ENCODE data around the gene ANKRD66.
"Not testable (repeated sequence)": the region's sequence is repeated elsewhere in the genome, so short reads cannot be mapped to it uniquely, and the experiment has no call there.

ANKRD66 gene

DNA sequence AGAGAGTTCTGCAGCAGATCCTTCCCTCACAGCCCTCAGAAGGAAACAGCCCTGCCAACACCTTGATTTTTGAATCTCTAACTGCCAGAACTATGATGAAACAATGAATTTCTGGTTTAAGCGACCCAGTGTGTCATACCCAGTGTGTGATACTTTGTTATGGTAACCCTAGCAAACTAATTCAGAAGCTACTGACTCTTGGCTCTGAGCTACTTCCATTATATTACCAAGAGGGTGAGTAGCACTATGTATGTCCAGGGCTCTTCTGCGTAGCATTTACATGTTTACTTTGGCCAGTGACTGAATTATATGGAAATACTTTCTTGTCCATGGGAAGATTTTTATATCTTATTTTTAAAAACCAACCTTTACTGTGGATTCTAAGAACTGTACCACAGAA is 16.7 kb downstream of the ANKRD66 start:
- H3K27me3 Mint-ChIP-seq, result no peaks in the 10 kb centered on the region
- no peak overlapping the region for H3K27ac Mint-ChIP-seq
- H3K9me3 Mint-ChIP-seq, result no peaks in the 10 kb centered on the region
- no peaks in the 10 kb centered on the region for H3K4me1 Mint-ChIP-seq (ENCODE audit: low read depth)
- no peaks in the 10 kb centered on the region for H3K36me3 Mint-ChIP-seq (ENCODE audit: low read depth)
- H3K4me3 Mint-ChIP-seq, result no peak overlapping the region
- intact Hi-C loops (cut with micrococcal nuclease), result no loop called here

DNA sequence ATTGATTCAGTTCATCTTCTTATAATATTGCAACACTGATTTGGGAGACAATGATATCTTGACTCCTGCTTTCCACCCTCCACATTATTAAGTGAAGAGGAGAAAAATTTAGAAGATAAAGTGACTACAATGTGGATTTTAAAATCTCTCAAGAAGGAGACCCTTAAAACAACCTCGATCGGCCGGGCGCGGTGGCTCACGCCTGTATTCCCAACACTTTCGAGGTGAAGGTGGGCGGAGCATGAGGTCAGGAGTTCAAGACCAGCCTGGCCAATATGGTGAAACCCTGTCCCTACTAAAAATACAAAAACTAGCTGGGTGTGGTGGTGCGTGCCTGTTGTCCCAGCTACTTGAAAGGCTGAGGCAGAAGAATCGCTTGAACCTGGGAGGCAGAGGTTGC is 17.5 kb downstream of the ANKRD66 start:
- H3K4me1 Mint-ChIP-seq (ENCODE audit: low read depth); H3K4me3 Mint-ChIP-seq; intact Hi-C loops (cut with micrococcal nuclease); H3K9me3 Mint-ChIP-seq; H3K36me3 Mint-ChIP-seq (ENCODE audit: low read depth); H3K27me3 Mint-ChIP-seq: not testable (repeated sequence)
- H3K27ac Mint-ChIP-seq, result peak overlapping the region; percentile 38

DNA sequence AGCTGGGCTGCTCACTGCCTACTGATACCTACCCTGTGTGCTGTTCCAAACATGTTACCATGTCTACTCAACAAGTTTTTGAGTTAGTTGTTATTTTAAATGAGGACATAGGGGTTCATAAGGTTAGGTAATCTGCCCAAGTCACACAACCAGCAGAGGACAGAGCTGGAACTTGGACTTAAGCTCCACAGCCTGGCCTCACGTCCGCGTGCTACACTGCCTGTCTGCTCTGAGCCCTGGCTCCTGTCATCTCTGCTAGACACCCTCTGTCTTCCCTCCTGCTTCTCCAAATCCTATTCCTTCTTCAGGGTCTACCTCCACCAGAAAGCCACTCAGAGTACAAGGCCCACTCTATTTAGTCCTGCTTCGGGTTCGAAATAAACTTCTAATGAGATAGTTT is 18.2 kb downstream of the ANKRD66 start:
- Mint-ChIP-seq H3K27me3 (no peaks in the 10 kb centered on the region), H3K4me1 (ENCODE audit: low read depth) (no peaks in the 10 kb centered on the region), H3K9me3 (no peaks in the 10 kb centered on the region), H3K36me3 (ENCODE audit: low read depth) (no peaks in the 10 kb centered on the region), H3K27ac (peak overlapping the region; percentile 38), H3K4me3 (no peak overlapping the region)
- intact Hi-C loops (cut with micrococcal nuclease), result no loop called here

- peaks cover 52% of the 10 kb centered on the region for H3K4me1 Mint-ChIP-seq (ENCODE audit: low read depth)
- intact Hi-C loops (cut with micrococcal nuclease), result loop anchor here (2.0 kb wide), 1 partner anchor 37 kb away; the partner anchor contains the start of gene PLA2G7
- H3K36me3 Mint-ChIP-seq (ENCODE audit: low read depth), result no peaks in the 10 kb centered on the region
- H3K27me3 Mint-ChIP-seq, result no peaks in the 10 kb centered on the region
- H3K4me3 Mint-ChIP-seq, result no peak overlapping the region
- H3K27ac Mint-ChIP-seq, result peak overlapping the region; percentile 76
- no peaks in the 10 kb centered on the region for H3K9me3 Mint-ChIP-seq
These were observed 25.3 kb downstream of the ANKRD66 start for GRCh38 chr6:46772016-46772415.

GRCh38 chr6:46772762-46773161 is 26.0 kb downstream of the ANKRD66 start:
- H3K4me1 Mint-ChIP-seq (ENCODE audit: low read depth), result peaks cover 57% of the 10 kb centered on the region
- intact Hi-C loops (cut with micrococcal nuclease), result loop anchor here (2.0 kb wide), 1 partner anchor 38 kb away; the partner anchor contains the start of gene PLA2G7
- H3K27me3 Mint-ChIP-seq, result no peaks in the 10 kb centered on the region
- H3K36me3 Mint-ChIP-seq (ENCODE audit: low read depth), result no peaks in the 10 kb centered on the region
- no peak overlapping the region for H3K4me3 Mint-ChIP-seq
- H3K9me3 Mint-ChIP-seq, result no peaks in the 10 kb centered on the region
- H3K27ac Mint-ChIP-seq, result peak overlapping the region; percentile 76

DNA sequence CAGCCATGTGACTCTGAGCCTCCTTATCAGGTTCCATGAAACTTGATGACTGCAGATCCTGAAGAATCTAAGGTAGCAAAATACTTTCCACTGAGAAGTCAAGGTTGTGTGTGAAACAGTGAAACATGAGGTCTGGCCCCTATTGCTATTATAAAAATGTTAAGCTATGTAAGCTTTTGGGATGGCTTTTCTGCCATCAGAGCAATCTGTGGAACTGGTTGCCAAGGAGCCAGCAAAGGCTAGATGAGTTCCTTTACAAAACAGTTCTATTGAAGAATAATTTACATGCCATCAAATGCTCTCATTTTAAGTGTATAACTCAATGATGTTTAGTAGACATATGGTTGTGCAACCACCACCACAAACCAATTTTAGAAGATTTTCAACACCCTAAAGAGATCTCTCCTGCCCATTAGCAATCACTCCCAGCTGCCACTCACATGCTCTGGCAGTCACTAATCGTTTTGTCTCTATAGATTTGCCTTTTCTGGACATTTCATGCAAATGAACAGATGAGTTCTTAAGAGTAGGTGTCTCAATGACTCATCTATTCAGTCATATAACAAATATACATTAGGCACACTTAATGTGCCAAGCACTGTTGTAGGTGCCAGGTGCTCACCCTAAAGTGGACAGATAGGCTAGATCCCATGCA is 26.6 kb downstream of the ANKRD66 start:
- intact Hi-C loops (cut with micrococcal nuclease), result loop anchor here (2.0 kb wide), 1 partner anchor 39 kb away; the partner anchor contains the start of gene PLA2G7
- Mint-ChIP-seq H3K4me3 (no peak overlapping the region), H3K36me3 (ENCODE audit: low read depth) (no peaks in the 10 kb centered on the region), H3K27ac (peak overlapping the region; percentile 76), H3K9me3 (no peaks in the 10 kb centered on the region), H3K4me1 (ENCODE audit: low read depth) (peaks cover 57% of the 10 kb centered on the region), H3K27me3 (no peaks in the 10 kb centered on the region)

- H3K36me3 Mint-ChIP-seq (ENCODE audit: low read depth); H3K4me3 Mint-ChIP-seq; intact Hi-C loops (cut with micrococcal nuclease); H3K27me3 Mint-ChIP-seq; H3K9me3 Mint-ChIP-seq: not testable (repeated sequence)
- Mint-ChIP-seq H3K27ac (peak overlapping the region; percentile 75), H3K4me1 (ENCODE audit: low read depth) (peaks cover 57% of the 10 kb centered on the region)
These were observed 28.0 kb downstream of the ANKRD66 start for GRCh38 chr6:46774736-46775135.

- Mint-ChIP-seq H3K4me3 (no peak overlapping the region), H3K27me3 (no peaks in the 10 kb centered on the region), H3K36me3 (ENCODE audit: low read depth) (no peaks in the 10 kb centered on the region), H3K27ac (peak overlapping the region; percentile 75), H3K9me3 (no peaks in the 10 kb centered on the region), H3K4me1 (ENCODE audit: low read depth) (peaks cover 59% of the 10 kb centered on the region)
- intact Hi-C loops (cut with micrococcal nuclease), result no loop called here
These were observed 29.5 kb downstream of the ANKRD66 start for GRCh38 chr6:46776070-46776712.

GRCh38 chr6:46777476-46778346 is 31.0 kb downstream of the ANKRD66 start:
- peaks cover 45% of the 10 kb centered on the region for H3K4me1 Mint-ChIP-seq (ENCODE audit: low read depth)
- intact Hi-C loops (cut with micrococcal nuclease), result no loop called here
- no peaks in the 10 kb centered on the region for H3K36me3 Mint-ChIP-seq (ENCODE audit: low read depth)
- peak overlapping the region; percentile 26 for H3K27ac Mint-ChIP-seq
- no peak overlapping the region for H3K4me3 Mint-ChIP-seq
- no peaks in the 10 kb centered on the region for H3K9me3 Mint-ChIP-seq
- no peaks in the 10 kb centered on the region for H3K27me3 Mint-ChIP-seq

DNA sequence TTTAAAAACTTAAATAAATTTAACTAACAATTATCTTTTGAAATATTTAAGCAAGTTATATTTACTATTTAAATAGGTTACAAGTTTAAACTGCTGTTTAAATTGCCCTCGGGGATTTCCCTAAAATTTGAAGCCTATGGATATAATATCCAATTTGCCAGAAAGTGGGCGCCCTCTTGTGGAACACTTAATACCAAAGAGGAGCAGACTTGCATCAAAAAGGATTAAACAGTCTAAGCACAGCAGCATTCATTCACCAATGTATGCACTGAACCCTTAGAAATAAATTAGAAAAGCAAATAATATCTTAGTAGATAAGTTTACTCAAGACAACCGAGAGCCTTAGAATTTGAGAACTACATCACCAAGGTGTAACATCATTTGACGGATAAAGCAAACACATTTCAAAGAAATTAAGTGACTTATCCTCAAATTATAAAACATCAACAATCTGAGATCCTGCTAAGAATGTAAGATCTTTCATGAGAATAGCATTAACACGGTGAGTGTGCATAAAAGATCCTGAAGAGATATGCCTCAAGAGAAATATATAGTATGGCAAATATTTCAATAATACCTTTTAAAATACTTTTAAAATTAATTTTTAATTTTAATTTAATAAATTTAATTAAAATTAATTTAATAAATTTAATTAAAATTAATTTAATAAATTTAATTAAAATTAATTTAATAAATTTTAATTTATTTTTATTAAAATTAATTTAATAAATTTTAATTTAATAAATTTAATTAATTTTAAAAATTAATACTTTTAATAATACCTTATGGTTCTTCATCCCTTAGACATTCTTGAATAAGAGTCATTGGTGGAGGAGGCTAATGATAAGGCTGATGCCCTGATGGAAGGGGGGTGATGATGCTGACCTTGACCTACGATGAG is 35.0 kb downstream of the ANKRD66 start:
- Mint-ChIP-seq H3K4me3 (no peak overlapping the region), H3K27me3 (no peaks in the 10 kb centered on the region), H3K4me1 (ENCODE audit: low read depth) (peaks cover 14% of the 10 kb centered on the region), H3K9me3 (no peaks in the 10 kb centered on the region), H3K36me3 (ENCODE audit: low read depth) (no peaks in the 10 kb centered on the region), H3K27ac (no peak overlapping the region)
- intact Hi-C loops (cut with micrococcal nuclease), result loop anchor here (1.0 to 5.0 kb wide), 2 partner anchors 77 to 364 kb away; no protein-coding TSS in a partner anchor

GRCh38 chr6:46784535-46784934 is 37.8 kb downstream of the ANKRD66 start:
- no peaks in the 10 kb centered on the region for H3K36me3 Mint-ChIP-seq (ENCODE audit: low read depth)
- H3K27ac Mint-ChIP-seq, result no peak overlapping the region
- intact Hi-C loops (cut with micrococcal nuclease), result loop anchor here (5.0 kb wide), 1 partner anchor 367 kb away; no protein-coding TSS in a partner anchor

GRCh38 chr6:46787871-46788540 is 41.3 kb downstream of the ANKRD66 start:
- intact Hi-C loops (cut with micrococcal nuclease), result no loop called here
- Mint-ChIP-seq H3K36me3 (ENCODE audit: low read depth) (no peaks in the 10 kb centered on the region), H3K27me3 (no peaks in the 10 kb centered on the region), H3K4me3 (no peak overlapping the region), H3K9me3 (no peaks in the 10 kb centered on the region), H3K4me1 (ENCODE audit: low read depth) (no peaks in the 10 kb centered on the region), H3K27ac (no peak overlapping the region)

More at GRCh38 chr6:46784535-46784934, 37.8 kb downstream of the ANKRD66 start:
- Mint-ChIP-seq H3K4me3 (no peak overlapping the region), H3K9me3 (no peaks in the 10 kb centered on the region), H3K27me3 (no peaks in the 10 kb centered on the region), H3K4me1 (ENCODE audit: low read depth) (peaks cover 7% of the 10 kb centered on the region)

DNA sequence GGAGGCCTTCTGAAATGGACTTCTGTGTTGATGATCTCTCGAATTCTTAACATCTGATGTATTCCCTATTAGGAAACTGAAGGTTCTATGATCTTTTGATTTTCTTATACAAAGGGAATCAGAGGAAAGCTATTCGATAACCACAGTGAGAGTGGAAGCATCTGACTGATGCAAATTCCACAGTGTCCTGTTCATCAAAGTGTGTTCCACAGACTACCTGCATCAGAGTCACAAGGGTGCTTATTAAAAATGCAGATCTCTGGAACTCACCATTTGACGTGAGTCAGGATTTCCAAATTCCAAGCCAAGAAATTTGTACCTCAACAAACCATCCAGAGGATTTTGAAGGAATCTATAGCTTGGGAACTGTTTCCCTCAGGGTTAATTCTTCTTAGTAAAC is 42.1 kb downstream of the ANKRD66 start:
- intact Hi-C loops (cut with micrococcal nuclease), result no loop called here
- Mint-ChIP-seq H3K36me3 (ENCODE audit: low read depth) (no peaks in the 10 kb centered on the region), H3K4me3 (no peak overlapping the region), H3K27me3 (no peaks in the 10 kb centered on the region), H3K27ac (no peak overlapping the region), H3K9me3 (no peaks in the 10 kb centered on the region), H3K4me1 (ENCODE audit: low read depth) (no peaks in the 10 kb centered on the region)
